CD4-positive, alpha-beta T cell treated with Interleukin-4 for 1 hour (primary cell): ENCODE data around the gene SP7.
"Not testable (repeated sequence)": the region's sequence is repeated elsewhere in the genome, so short reads cannot be mapped to it uniquely, and the experiment has no call there.

Experiments
- DNase-seq, 2 donors: peaks; one replicate each; pipeline ENCODE4 v3.0.0-alpha.2; 2020 to 2022

SP7 gene

DNA sequence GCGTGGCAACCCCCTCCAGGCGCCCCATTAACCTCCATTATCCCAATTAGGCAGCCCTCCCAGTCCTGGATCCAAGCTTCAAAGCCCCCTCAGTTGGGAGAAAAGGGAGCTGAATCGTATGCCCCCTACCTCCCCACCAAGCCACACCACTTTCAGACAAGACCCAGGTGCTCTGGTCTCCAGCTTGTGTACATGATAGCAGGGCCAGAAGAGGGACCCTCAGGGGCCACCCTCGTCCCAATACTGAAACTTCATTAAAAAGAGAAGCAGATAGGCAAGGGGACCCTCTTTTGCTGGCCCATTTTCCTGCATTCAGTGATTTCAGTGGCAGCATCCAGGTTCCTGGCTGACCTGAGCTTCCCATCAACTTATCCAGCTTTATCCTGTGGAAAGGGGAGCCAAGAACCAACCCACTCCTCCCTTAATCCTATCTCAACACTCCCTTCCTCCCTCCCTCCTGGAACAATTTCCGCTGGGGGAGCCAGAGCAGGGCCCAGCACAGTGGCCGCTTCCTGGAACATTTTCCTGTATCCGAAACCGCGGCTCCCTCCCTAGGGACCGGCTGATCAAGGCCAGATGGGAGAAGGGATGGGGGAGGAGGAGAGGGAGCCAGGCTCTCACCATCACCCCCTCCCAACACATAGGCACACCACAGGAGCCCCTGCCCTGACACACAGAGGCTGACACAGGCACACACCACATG lies 9.5 kb upstream of the SP7 start:
- no peak for DNase-seq

- peak; percentile 76 for DNase-seq
Observed at GRCh38 chr12:53344824-53345485, 8.8 kb upstream of the SP7 start.

- DNase-seq: no peak
Observed at GRCh38 chr12:53344487-53344823, 8.3 kb upstream of the SP7 start.

DNA sequence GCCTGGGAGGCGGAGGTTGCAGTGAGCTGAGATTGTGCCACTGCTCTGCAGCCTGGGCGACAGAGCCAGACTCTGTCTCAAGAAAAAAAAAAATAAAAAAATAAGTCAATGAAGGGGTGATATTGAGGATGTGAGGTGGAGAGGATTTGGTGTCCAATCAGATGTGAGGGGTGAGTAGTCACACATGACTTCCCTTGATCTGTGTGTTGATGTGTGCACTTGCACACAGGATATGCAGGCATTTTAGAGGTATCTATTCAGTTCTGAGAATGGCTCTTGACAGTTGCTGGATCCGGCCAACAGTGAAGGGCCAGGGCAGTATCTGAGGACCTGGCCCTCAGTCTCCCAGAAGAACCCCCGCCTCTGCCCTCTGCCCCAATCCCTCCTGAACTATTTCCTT lies 7.8 kb upstream of the SP7 start:
- no peak for DNase-seq

DNA sequence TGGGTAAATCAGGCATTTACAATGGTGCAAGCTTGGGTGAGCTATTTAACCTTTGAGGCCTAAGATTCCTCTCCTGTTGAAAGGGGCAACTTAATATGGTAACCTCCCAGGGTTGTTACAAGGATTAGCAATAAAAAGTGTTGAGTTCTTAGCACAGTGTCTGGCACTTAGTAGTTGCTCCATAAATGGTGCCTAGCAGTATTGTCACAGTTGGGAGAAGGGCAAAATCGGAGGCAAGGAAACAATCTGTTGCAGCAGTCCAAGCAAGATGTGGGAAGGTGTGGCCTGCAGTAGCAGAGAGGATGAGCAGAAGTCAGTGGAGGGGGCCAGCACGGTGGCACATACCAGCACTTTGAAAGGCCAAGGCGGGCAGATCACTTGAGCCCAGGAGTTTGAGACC lies 7.3 kb upstream of the SP7 start:
- no peak for DNase-seq

GRCh38 chr12:53340398-53340797 lies 4.2 kb upstream of the SP7 start:
- DNase-seq: no peak

DNA sequence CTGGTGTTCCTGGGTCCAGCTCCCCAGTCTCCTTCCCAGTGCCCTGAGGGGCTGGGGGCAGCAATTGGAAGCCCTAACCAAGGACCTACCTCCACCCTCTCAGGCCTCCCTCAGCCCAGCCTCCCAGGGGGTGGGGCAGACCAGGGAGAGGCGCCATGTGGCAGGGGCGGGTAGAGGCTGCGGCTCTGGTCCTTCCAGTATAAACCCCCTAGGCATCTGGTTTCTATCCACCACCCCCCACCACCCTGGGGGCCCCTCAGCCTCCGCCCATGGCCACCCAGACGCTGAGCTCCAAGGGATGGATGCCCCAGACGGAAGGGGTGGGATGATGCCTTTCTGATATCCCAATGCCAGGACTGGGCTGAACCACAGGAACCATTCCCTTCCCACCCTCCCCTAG lies 2.8 kb upstream of the SP7 start:
- no peak for DNase-seq

DNA sequence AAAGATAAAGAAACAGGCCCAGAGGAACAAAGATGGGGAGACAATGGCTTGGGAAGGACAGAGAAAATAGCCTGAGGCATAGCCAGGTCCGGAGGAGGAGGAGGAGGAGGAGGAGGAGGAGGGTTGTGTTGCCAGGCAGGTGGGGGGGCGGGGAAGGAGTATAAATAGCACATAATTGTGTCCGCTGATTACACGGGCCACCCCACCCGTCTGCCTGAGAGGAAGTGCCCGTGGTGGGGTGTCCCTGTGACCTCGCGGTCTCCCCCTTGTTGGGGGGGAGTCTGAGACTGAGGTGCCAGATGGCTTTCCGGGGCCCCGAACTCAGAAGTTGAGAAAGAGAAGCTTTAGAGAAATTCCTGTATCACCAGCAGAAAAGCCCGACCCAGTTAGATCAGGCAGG lies 1.9 kb upstream of the SP7 start:
- DNase-seq: peak in 1 of 2 donors; percentile 20

- DNase-seq: no peak
Observed at GRCh38 chr12:53334822-53335221, 1.3 kb downstream of the SP7 start.

GRCh38 chr12:53333845-53334244 lies 2.3 kb downstream of the SP7 start:
- DNase-seq: no peak

GRCh38 chr12:53333289-53333688 lies 2.9 kb downstream of the SP7 start:
- DNase-seq: no peak

GRCh38 chr12:53332744-53333143 lies 3.4 kb downstream of the SP7 start:
- no peak for DNase-seq

DNA sequence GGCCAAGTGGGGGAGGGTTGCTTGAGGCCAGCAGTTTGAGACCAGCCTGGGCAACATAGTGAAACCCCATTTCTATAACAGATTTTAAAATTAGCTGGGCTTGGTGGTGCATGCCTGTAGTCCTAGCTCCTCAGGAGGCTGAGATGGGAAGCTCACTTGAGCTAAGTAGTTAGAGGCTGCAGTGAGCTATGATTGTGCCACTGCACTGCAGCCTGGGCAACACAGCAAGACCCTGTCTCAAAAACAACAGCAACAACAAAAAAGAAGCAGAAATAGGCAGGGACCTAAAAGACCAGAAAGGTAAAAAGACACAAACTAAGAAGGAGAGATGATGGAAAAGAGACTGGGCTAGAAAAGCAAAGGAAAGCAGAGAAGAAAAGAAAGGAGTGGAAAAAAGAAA lies 3.8 kb downstream of the SP7 start:
- DNase-seq: not testable (repeated sequence)

DNA sequence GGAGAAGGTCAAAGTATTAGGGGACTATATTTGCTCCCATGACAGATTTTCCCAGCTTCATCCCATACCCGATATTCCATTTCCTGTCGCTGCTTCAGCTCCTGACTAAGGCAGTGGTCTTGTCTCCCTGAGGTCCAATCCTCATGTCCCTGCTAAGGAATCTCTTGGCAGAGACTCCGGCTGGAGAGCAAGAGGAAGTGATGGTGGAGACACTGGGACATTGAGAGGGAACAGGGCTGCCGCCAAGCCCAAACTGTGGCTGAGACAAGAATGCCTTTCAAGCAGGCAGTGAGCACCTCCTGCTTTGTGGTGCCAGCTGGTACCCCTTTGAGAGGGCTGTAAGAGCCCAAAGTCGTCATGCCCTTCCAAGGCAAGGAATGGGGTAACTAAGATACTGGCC lies 5.5 kb downstream of the SP7 start:
- no peak for DNase-seq

DNA sequence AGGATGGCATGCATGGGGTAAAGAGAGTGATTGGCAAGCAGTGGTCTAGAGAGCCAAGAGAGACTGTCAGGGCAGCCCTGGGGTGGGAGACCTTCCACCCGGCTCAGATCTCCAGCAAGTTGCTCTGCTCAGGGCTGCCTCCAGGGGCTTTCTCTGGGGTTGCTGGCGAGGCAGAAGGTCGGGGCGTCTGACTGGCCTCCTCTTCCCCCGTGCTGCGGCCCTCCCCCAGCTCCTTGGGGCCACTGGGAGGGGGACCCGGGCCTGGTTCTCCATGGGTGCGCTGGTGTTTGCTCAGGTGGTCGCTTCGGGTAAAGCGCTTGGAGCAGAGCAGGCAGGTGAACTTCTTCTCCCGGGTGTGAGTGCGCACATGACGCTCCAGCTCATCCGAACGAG lies 8.1 kb downstream of the SP7 start:
- no peak for DNase-seq

DNA sequence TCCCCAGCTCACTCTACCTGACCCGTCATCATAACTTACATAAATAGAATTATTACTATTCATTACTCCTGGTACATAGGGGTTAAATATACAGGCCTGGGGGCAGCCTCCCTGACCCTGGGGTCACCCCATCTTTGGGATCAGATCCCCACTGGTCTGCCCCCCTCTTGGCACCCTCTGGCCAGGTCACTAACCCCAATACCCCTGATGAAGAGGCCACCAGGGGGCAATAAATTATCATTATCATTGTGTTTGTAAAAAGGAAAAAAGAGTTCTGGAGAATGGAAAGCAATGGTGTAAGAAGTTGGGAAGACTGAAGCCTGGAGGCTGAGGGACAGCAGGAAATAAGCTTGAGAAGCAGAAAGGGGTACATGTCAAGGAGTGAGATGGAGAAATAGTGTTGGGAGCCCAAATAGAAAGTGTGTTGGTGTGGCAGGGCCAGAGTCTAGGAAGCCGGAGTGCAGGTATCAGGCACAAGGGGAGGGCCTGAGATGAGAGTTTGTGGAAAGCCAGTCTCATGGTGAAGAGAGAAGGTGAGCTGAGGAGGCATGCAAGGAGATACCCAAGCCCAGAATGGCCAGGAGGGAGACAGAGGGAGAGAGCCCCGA lies 8.6 kb downstream of the SP7 start:
- peak in 1 of 2 donors; percentile 31 for DNase-seq

DNA sequence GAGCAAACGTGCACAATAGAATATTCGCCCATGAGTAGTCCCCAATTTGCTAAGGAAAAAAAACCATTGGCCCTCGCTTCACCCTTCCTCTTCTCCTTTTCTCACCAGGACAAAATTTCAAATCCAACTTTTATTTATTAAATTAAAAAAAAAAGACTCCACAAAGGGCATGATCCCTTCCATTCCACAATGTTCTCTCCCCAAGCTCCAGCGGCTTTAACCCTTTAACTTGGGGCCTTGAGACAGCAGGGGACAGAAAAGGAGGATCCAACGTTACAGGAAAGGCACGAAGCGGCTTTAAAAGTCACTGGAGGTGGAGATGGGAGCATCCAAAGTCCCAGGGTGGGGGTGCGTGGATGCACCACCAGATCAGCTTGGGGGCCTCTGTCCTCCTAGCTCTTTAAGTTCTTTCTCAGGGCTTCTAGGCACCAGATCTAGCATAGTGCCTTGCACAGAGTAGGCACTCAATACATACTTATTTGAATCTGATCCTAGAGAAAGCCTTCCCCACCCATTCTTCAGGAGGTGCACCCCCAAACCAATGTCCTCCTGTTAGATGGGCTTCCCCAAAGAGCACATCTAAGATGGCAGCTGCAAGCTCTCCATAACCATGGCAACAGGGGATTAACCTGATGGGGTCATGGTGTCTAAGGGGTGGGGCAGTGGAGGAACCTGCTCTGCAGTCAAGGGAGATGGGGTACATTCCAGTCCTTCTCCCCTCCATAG lies 9.5 kb downstream of the SP7 start:
- no peak for DNase-seq

GRCh38 chr12:53325511-53326061 lies 10.6 kb downstream of the SP7 start:
- DNase-seq: peak in 1 of 2 donors; percentile 7

DNA sequence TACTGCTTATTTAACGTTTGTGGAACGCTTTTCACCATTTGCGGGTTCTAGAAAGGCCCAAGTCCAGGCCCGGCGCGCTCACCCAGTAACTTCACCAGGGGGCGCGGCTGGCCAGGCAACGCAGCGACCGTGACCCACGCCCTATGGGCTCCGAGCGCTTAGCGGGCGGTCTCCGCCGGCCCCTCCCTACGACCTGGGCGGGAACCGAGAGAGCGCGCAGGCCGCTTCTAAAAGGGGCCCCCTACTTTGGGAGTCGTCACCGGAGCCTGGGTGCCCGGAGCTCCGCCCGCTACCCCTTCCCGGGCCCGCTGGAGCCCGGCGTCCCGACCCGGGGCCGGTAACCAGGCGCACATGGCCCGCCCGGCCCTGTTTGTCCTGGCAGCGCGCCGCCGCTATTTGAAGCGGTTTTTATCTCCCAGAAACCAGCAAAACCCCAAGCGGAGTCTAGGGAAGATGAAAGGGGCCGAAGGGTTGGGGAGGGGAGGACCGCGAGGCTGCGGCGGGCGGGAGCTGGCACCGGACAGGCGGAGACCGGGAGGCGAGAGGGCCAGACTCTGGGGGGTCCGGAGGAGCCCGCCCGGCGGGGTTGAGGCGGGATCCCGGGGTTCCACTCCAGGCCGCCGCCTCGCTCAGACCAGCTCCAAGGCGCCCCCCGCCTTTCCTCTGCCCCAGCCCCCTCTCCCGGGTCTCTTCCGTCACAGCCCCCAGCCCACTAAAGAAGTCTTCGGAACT lies 11.2 kb downstream of the SP7 start:
- peak; percentile 87 for DNase-seq

GRCh38 chr12:53324113-53324778 lies 11.9 kb downstream of the SP7 start:
- peak; percentile 50 to 60 for DNase-seq

DNA sequence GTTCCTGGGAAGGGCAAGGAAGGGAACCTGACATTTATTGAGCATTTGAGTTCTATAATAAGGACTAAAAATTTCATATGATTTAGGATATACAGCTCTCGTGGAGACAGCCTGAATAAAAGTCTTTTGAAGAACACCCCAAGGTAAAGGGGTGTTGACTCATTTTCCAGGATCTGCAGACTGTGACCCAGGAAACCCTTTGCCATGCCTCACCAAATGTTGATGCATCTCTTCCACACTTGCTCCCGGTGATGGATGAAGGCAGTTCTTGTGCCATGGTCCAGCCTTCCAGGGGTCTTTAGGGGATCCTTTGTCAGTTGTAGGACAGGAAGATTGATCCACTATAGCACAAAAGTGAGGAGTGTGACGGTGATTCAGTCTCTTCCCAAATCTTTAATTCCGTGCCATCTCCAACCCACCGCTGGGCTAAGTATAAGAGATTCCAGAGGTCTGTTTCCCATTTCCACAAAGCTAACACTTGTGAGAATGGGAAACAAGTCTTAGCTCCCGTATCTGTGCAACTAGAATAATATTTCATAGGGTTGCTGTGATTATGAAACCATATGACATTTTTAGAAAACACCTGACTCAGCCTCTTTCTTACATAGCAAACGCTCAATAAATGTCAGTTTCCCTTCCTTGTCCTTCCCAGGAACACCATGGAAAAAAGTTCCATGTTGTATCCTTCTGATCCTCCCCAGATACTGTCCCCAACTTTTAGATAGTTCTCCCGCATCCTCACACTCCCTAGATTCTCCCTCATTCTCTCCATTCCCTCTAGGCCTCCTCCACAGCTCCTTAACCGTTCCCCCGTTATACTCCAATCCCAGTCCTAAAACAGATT lies 15.6 kb downstream of the SP7 start:
- no peak for DNase-seq
